Measurements from ENCODE around the gene TMEM72.
"Not testable (repeated sequence)": the region's sequence is repeated elsewhere in the genome, so short reads cannot be mapped to it uniquely, and the experiment has no call there.

Gene TMEM72

DNA sequence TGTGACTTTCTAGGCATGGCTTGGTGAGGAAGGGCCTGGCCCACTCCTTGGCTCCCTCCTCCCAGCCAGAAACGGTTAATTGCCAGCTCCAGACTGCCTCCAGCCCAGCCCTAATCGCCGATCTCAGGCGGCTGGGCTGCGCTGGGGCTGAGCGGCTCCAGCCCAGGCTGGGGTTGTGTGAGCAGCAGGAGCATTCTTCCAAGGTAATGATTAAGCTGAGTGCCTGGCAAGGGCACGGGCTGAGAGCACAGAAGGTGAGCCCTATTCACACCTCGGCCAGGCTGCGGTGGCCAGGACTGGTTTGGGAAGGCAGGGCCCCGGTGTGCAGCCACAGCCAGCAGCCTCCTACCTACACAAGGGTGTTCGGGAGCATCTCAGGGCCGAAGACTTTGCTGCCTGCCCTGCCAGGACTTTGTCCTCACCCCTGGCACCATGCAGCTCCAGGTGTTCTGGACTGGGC lies at the start of gene TMEM72:
Gene TMEM72, plus strand, starts transcription at position 257 of the 460 bp plus-strand sequence. Its CDS starts 176 bp downstream, at position 433.
- DNase-seq, result no peak

DNA sequence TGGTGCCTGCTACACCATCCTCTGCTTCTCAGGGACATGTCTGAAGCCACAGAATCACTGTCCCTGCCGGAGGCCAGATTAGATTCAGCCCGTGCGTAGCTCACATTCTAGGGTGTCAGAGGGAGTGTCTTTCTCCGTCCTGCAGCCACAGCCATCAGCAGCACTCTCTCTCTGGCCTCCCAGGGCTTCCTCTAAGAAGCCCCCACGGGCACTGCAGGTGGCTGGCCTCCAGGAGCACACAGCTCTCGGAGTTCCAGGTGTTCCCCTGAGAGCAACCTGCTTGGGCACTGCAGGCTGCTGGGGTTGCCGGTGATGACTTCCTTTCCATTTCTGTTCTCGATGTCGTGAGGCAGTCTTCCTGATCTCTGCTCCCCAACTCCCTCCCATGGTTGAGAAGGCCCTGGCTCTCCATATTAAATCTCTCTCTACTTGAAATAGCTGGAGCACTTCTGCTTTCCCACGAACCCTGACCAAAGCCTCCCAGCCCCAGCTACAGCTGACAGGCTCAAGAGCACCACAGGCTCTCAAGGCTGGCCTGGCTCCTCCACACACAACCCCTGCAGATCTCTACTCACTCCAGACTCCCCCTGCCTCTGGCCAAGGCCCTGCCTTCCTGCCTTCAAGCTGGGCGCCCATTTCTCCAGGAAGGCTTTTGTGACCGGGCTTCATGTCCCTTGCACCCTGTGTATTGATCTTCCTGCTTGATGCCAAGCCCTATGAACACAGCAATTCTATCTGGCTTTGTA lies 49.0 kb upstream of the TMEM72 start:
- no peak for DNase-seq

DNA sequence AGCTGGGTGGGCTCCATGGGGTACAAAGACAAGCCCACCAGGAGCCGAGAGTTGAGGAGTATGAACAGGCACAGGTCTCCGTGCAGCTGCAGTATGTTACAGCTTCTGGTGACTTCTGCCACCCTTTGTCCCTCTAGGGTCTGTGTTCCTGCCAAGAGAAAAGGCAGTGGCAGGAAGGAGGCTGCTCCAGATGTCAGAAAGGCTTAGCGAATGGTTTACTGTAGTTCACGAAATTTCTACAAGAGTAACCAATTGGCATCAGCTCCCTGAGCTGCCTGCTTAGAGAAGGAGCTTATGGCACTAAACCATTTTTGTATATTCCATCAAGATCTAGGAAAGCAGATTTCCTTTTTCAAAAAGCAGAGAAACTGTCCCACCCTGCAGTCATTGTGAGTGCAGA lies 48.2 kb upstream of the TMEM72 start:
- DNase-seq, result no peak

DNA sequence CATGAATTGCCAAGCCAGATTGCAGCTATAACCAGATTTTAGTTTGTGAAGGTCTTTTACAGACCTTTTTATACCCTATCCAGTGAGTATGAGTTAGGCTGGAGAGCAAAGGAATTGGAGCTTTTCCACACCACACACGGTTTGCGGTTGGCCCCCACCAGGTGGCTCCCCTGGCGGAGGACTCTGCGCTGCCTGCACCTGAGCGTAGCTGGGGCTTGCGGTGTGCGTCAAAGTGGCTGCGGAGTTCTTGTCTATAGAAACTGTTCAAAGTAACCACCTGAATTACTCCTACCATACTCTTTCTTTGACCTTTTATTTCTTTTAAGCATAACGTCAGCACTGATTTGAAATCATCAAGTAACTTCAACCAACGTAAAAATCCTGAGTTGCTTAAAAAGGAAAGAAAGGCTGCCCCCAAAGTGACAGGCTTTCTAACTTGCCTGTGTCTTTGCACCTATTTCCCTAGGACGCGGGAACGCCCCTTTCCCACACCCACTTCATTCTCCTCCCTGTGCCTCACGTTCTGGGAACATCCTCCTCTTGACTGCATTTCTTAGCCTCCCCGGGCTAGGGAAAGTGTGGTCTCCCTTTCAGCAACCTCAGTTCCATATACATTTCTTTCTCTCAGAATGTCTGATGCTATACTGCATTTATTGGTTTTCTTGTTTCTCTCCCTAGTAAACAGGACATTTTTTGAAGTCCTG lies 47.6 kb upstream of the TMEM72 start:
- DNase-seq, result no peak

DNA sequence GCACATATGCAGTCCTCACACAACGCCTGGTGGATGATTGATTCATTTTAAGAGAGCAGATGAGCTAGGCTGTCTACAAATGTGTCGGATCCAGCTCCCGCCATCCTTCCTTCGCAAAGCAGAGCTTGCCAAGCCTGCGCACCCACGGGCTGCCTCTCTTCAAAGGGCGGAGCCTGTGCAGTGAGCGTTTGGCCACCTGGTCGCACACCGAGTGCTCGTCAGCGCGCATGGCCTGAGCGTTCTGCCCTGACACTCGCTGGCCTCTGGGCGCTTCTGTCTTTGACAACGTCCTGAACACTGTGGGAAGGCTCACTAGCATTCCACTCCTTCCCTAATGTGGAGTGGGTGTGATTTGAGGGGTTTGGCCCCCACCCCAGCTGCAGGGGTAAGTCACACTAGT lies 47.1 kb upstream of the TMEM72 start:
- DNase-seq, result peak; percentile 20

DNA sequence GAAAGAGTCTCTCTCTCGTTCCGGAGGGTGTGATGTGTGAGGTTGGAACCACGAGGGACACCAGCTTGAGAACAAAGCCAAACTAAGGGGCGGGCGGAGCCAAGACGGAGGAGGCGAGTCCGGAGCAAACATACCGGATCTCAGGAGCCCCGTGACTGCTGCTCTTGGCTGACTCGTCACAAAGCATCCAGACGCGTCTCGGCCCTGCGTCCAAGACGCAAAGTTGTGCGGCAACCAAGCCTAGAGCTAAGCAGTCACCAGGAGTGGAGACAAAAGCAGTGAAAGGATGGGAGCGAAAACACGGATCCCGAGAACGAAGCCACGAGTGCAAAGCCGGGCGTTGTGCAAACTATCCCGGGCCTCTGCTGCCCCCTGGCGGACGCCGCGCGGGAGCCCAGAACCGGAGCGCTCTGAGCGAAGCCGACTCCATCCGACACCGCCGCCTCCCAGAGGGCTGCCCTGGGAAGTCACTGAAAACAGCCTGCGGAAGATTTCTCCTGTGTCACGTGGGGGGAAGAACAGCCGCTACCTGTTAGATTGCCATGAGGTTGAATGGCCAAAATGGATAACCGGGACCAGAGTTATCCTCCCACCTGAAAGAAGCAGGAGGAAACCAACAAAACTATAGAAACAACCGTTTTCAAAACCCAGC lies 46.4 kb upstream of the TMEM72 start:
- DNase-seq, result peak; percentile 41

DNA sequence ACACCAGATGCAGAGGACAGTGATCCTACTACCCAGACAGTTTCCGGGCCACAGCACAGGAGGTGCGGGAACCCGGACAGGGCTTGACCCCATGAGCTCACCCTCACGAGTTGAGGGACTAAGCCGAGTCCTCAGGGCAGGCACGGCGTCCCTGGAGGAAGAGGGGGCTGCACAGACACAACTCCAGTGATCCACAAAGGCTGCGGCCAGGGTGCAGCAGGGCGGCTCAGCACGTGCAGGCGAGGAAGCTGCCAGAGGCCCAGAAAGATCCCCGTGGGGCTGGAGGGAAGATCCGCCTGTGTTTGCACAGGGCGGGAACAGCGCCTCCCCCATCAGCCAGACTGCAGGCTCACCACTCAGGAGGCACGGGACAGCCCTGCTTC lies 45.9 kb upstream of the TMEM72 start:
- DNase-seq, result no peak

DNA sequence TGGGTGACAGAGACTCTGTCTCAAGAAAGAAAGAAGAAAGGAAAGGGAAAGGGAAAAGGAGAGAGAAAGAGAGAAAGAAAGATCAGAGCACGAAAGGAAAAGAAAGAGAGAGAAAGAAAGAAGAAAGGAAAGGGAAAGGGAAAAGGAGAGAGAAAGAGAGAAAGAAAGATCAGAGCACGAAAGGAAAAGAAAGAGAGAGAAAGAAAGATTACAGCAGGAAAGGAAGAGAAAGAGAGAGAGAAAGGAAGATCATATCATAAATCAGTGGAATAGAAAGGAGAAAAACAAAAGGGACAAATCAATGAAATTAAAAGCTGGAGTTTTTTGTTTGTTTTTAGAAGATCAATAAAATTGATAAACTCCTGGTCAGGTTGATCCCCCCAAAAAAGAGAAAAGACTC lies 44.8 kb upstream of the TMEM72 start:
- DNase-seq, result not testable (repeated sequence)

DNA sequence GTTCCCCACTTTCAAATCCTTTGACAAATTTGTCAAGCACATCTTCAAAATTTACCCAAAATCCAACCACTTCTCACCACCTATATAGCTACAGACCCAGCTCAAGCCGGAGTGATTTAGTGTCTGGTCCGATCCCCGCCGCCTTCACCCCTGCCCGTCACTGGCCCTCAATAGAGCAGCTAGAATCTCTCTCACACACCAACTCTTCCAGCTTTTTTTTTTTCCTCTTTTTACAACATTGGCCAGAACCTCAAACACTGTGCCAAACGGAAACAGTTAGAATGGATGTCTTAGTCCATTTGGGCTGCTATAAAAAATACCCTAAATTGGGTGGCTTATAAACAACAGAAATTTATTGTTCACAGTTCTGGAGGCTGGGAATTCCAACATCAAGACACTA lies 41.1 kb upstream of the TMEM72 start:
- no peak for DNase-seq

DNA sequence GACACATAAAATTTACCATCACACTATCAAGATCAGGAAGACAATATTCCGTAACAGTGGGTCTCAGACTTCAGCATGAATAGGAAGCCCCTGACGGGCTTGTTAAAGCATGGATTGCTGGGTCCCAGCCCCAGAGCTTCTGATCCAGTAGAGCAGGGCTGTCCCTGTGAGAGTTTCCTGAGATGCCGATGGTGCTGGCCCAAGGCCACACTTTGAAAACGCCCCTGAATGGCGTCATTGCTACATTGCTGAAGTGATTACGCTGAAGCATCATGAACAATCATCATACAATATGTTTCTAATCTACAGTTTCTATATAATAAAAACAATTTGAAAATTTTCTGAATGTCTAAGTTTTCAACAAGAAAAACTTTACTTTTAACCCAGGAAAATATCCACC lies 38.0 kb upstream of the TMEM72 start:
- DNase-seq, result no peak

DNA sequence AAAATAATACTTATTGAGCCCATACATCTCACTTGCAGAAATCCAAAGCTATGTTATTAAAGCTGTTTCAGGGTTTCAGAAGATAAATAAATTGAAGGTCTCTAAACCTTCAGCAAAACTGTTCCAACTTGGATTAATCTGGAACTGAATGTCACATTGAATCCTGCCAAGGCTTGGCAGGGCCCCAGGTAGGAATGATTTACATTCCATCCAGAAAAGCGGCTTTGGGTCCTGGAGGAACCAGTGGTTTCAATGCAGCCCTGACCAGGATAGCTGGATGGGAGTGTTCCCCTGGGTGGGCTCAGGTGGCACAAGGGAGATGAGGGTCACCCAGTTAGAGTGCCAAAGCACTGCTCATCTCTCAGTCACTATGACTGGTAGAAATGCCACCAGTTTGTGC lies 37.0 kb upstream of the TMEM72 start:
- DNase-seq, result no peak

DNA sequence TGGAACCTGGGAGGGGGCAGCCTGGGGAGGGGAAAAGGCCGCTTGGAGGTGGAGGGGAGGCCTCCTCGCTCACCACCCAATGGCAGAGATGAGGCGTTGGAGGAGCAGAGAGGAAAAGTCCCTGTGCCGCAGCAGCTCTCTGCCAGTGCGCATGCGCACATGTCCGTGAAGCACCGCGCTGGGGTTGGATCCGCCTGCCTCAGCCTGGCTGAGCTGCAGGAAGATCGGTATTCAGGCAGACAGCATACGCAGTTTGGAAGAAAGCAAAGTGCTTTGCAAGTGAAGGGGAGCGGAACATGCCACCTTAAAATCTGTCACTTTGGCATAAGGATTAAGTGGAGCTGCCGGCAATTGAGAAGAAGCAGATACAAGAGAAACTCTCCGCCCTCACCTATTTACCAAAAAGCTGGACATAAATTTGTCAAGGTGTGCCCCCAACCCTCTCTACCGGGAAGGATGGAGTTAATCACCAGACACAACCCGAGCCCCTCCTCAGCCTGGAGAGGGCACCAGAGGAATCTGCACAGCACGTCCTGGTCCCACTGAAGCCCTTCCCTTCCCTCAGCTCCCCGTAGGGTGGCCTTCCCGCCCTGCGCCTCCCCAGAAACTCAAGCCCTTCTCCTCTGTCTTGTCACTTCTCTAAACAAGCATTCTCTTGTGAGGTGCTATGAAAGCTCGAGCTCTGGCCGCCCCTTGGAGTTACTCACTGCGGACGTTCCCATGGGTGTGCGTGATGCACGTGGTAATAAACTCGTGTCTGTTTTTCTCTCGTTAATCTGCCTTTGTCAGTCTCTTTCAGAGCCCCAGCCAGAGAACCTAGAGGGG lies 32.2 kb upstream of the TMEM72 start:
- peak; percentile 35 for DNase-seq

DNA sequence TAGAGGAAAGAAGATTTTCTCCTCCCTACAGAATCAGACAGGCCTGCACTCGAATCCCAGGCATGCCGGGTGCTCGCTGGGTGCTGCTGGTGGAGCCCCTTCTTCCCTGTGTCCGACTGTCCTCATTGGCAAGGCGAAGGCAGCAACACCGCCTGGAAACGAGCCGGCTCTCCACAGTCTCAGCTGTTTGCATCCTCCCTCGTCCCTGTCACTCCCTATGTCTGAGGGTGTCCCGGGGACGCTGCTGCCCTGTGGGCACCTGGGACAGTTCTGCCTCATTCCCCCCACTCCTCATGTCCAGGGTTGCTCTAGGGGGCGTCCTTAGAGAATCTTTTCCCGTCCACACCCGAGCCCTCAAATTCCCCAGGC lies 31.6 kb upstream of the TMEM72 start:
- no peak for DNase-seq

DNA sequence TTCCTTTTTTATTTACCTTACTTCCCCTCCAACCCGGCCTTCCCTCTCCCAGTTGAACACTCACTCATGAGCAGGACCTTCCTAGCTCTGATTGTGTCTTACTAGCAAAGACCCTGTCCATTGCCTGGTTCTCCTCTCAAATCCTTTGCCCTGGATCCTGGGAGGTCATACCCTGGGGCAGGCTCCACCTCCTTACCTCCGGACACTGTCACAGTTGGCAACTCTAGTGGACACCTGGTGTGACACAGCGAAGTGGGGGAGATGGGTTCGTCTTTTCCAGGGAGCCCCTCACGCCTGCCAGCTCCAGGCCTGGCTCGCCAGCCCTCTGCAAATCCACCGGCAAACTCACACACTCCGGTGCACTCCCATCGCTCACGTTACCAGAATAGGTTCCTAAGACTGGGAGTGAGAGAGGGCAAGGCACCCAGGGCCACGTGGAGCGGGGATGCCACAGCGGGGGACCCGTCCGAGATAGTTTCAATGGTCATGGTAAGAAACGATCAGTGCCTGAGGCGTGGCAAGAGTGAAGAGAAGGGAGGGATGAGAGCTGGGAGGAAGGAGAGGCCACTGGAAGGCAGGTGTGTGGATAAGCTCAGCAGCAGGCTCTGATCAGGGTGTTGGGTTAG lies 30.9 kb upstream of the TMEM72 start:
- no peak for DNase-seq

DNA sequence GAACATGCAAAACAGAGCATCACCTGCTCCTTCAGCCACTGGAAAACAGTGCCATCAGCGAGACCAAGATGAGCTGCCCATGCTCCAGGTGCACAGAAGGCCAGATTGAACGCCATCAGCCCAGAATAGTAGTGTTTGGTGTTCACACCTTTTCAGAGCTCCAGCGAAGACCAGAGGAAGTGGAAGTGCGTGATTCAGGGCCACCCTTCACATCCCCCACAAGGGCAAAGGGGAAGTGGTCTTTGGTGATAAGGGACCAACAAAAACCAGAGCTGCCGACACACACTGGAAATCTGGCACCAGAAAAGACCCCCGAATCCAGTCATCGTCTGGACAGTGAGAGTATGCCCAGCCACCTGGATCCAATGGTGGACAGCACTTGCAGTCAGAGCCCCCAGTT lies 29.5 kb upstream of the TMEM72 start:
- no peak for DNase-seq

DNA sequence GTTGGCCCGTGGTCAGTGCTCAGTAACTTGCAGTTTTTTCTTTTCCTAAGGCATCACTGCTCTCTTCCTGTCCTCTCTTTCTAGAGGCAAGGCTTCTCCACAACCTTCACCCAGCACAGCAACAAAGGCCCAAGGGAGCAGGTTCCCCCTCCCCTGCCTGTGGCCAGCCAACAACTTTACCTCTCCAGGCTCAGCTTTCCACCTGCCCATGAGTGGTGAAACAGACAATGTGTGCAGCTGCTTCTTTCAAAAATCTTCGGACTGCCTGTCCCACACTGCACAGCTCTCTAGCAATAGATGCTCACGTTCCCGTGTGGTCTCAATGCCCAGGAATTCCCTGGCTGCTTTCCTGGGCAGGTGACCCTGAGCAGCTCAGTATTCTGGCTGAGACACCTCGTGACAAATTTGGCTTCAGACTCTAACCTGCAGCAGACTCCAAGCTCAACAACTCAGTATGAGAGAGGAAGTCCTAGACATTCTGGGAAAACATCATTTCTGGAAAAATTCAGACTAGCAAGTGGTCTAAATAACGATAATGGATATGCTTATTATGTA lies 28.9 kb upstream of the TMEM72 start:
- peak; percentile 2 for DNase-seq

DNA sequence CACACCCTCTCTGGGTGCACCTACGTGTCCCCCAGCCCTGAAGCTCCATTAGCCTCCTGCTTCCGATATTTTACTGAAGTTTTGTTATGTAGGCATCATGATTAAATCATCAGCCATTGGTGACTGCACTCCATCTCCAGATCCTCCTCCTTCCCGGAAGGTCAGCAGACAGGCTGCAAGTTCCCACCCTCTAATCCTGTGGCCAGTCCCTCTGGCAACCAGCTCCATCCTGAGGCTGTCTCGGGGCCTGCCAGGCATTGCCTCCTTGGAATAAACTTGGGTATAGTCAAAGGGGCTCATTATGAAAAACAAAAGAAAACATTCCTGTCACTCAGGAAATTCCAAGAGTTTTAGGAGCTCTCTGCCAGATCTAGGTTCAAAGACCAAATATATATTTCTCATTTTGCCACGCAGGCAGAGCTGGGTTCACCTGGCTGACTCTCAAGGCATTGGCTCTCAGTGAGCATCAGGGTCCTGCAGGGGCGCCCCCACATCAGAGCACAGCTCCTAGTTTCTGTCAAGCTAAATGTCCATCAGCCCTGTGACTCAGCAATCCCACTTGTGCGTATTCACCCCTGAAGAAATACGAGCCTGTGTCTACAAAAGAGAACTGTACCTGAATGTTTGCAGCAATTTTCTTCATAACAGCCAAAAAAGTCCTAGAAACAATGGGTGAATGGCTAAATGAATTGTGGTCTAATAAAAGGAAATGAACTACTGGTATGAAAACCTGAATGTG lies 27.4 kb upstream of the TMEM72 start:
- no peak for DNase-seq

DNA sequence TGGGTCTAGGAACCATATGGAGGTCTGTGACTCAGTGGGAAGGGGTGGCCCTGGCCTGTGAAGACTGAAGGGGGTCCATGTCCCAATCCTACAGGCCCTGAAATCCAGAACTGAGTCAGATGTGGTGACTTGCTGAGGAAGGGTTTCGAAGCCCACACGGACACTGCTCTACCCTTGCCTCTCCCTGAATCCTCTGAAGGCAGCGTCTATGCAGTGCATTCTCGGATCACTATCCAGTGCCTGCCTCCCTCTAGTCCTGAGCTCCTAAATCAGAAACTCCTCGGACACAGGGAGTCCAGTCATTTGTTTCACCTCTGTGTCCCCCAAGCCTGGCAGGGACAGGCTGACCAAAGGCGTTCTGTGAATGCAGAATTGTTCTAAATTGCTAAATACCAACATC lies 25.4 kb upstream of the TMEM72 start:
- no peak for DNase-seq

DNA sequence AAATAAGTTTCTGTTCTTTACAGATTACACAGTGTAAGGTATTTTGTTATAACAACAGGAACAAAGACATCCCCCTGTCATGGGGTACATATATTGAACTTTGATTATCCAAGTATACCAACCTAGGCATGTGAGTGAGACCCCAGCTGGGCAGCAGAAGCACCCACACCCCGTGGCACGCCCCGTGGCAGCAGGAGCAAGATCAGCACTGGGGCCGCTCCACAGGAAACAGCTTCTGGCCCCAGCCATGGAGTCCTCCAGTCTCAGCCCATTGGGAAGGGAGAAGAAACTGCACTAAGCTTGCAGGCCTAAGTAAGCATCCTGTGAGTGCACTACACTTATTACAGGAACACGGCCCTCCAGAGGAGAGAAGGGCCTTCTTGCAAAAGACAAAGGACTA lies 24.2 kb upstream of the TMEM72 start:
- DNase-seq, result no peak

DNA sequence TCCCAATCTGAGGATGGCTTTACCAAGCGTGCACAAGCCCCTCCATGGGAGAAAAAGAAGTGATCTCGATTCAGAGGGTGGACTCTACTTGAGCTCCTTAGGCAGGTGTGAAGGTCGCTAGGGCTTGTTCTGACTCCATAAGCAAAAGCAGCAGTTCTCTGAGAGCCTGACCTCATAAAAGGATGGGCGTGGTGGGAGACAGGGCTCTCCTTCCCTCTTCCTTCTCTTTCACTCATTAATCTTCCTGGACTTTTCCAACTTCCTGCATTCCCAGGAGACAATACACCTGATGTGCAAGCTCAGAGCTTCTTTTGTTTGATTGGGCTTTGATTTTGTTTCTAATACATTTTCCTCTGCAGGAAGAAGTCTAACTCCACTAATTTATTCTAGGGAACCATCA lies 22.3 kb upstream of the TMEM72 start:
- no peak for DNase-seq

DNA sequence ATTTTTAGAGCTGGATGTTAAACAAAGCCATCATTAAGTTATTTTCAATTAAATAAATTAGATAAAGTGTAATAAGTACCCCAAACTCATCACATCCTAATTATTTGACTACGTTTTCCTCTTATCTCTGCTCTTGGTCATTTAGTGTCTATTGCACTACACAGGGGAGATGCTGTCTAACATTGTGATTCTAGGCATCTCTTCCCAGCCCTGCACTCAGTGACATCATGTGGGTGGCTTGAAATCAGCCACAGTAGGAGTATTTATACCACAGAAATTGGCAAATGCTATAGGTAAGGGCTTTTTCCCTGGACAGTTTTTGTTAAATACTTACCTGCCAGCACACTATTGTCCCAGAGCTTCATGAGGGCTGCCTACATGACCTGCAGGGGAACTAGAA lies 21.3 kb upstream of the TMEM72 start:
- DNase-seq, result no peak
